B cell (primary cell): ENCODE data around the gene DSC1. TPM values are rescaled to one million over a fixed set of nuclear protein-coding genes. Genes with fewer than 3 reads are reported as not detected.

Source experiments
- ATAC-seq: fragments of 200-7000 bp; cut with Tn5 transposase; one replicate; pipeline ENCODE4 v1.10.0; 2021; ENCODE audit warnings: low read depth, mild to moderate bottlenecking, moderate number of reproducible peaks, moderate library complexity
- CTCF ChIA-PET: fragments of 350-600 bp; sonication (Branson Sonifier 250); formaldehyde crosslinking; loops from one replicate; lab custom pipeline; 2021; ENCODE audit warnings: antibody characterized with exemption, inconsistent platforms; lab: Charles Lee
- POLR2A ChIA-PET: fragments of 350-600 bp; sonication (Branson Sonifier 250); formaldehyde crosslinking; loops from one replicate; lab custom pipeline; 2021; ENCODE audit warnings: antibody characterized with exemption; lab: Charles Lee
- DNase-seq: peaks from one replicate; pipeline ENCODE4 v3.0.0; 2013
- H2AFZ ChIP-seq: 2 replicates; pipeline ENCODE4 v1.6.1; 2012; ENCODE audit warnings: mild to moderate bottlenecking, low read depth, low read length; ENCODE audit not compliant: insufficient read depth, poor library complexity, severe bottlenecking
- H3K27ac ChIP-seq, 2 donors: 1 replicate in 1 of 2; 2 replicates in 1 of 2; pipeline ENCODE4 v1.5.1; 2012 to 2013; ENCODE audit warnings: low read length in 2 of 2, mild to moderate bottlenecking in 2 of 2, moderate library complexity in 1 of 2
- H3K27me3 ChIP-seq, 4 experiments: fragments of 200-600 bp in 1 of 4; sonication (generic) in 1 of 4; replicated peaks in 1 of 4; 1 replicate in 2 of 4; 2 replicates in 2 of 4; pipeline versions ENCODE4 v1.6.1 to v1.7.0; 2013 to 2016; ENCODE audit warnings: low read length in 3 of 4, mild to moderate bottlenecking in 2 of 4, mixed read lengths in 1 of 4, moderate library complexity in 1 of 4; ENCODE audit not compliant: insufficient read depth in 4 of 4, control insufficient read depth in 3 of 4; ENCODE audit errors: control extremely low read depth in 1 of 4
- H3K36me3 ChIP-seq, 2 experiments: replicated peaks in 1 of 2; 1 replicate in 1 of 2; 2 replicates in 1 of 2; pipeline versions ENCODE4 v1.6.1 to v1.7.1; 2013; ENCODE audit warnings: low read length in 1 of 2; ENCODE audit not compliant: insufficient read depth in 2 of 2, control insufficient read depth in 1 of 2; ENCODE audit errors: control extremely low read depth in 1 of 2, extremely low read depth in 1 of 2
- H3K4me1 ChIP-seq, 2 donors: fragments of 200-600 bp in 1 of 2; sonication (generic) in 1 of 2; 1 replicate in 1 of 2; 2 replicates in 1 of 2; pipeline versions ENCODE4 v1.5.1 to v1.6.1; 2013 to 2017; ENCODE audit warnings: low read length in 2 of 2; ENCODE audit not compliant: control insufficient read depth in 2 of 2, insufficient read depth in 2 of 2
- H3K4me2 ChIP-seq: replicated peaks from 2 replicates; pipeline ENCODE3; 2012; ENCODE audit warnings: mild to moderate bottlenecking, low read depth, low read length; ENCODE audit not compliant: poor library complexity, severe bottlenecking
- H3K4me3 ChIP-seq, 5 experiments: fragments of 200-600 bp in 1 of 5; sonication (generic) in 1 of 5; 1 replicate in 3 of 5; 2 replicates in 2 of 5; pipeline versions ENCODE4 v1.5.1 to v1.7.0; 2011 to 2016; ENCODE audit warnings: low read length in 4 of 5, mild to moderate bottlenecking in 4 of 5, low read depth in 2 of 5, control low read depth in 1 of 5, moderate library complexity in 1 of 5; ENCODE audit not compliant: insufficient read depth in 1 of 5; ENCODE audit errors: control extremely low read depth in 1 of 5, extremely low read depth in 1 of 5
- H3K79me2 ChIP-seq: fragments of 200-600 bp; sonication (generic); one replicate; pipeline ENCODE4 v1.6.0; 2016; ENCODE audit warnings: low read length; ENCODE audit not compliant: control insufficient read depth, insufficient read depth
- H3K9ac ChIP-seq: fragments of 200-600 bp; sonication (generic); 2 replicates; pipeline ENCODE4 v1.6.1; 2017; ENCODE audit warnings: mild to moderate bottlenecking, low read length, moderate library complexity
- H3K9me3 ChIP-seq, 3 donors: one replicate each; pipeline versions ENCODE4 v1.6.1 to v1.7.1; 2013; ENCODE audit warnings: low read length in 2 of 3; ENCODE audit not compliant: control insufficient read depth in 2 of 3, insufficient read depth in 1 of 3; ENCODE audit errors: control extremely low read depth in 1 of 3
- H4K20me1 ChIP-seq: 2 replicates; pipeline ENCODE4 v1.6.0; 2012; ENCODE audit warnings: mild to moderate bottlenecking, low read length; ENCODE audit not compliant: insufficient read depth, control insufficient read depth, poor library complexity, severe bottlenecking
- H3K27ac Mint-ChIP-seq: one replicate; pipeline ENCODE4 v1.8.0; 2021; ENCODE audit warnings: mixed read lengths
- H3K27me3 Mint-ChIP-seq: one replicate; pipeline ENCODE4 v1.8.0; 2021; ENCODE audit warnings: mixed read lengths
- H3K4me1 Mint-ChIP-seq: one replicate; pipeline ENCODE4 v1.8.0; 2021; ENCODE audit warnings: mixed read lengths
- H3K4me3 Mint-ChIP-seq: one replicate; pipeline ENCODE4 v1.8.0; 2021; ENCODE audit warnings: mixed read lengths
- H3K9me3 Mint-ChIP-seq: one replicate; pipeline ENCODE4 v1.8.0; 2022; ENCODE audit warnings: mixed read lengths; ENCODE audit not compliant: insufficient read depth
- EZH2 ChIP-seq: IDR thresholded peaks from 2 replicates; pipeline ENCODE4 v1.6.1; 2012; ENCODE audit warnings: borderline replicate concordance, low read depth, mild to moderate bottlenecking, moderate library complexity, low read length; ENCODE audit not compliant: insufficient read depth, poor library complexity, severe bottlenecking
- WGBS: methylation state at CpG from one replicate; pipeline ENCODE4 v1.1.5; 2013; ENCODE audit warnings: missing lambda C conversion rate; ENCODE audit not compliant: insufficient coverage; 5-methylcytosine and 5-hydroxymethylcytosine counted together
- intact Hi-C: fragments of 100-400 bp; cut with micrococcal nuclease; formaldehyde crosslinking; loops from one replicate; pipeline ENCODE4 v1.10.0; 2022
- polyA plus RNA-seq: library from polyadenylated mRNA; depleted of rRNA; stranded (reverse); fragments of >200 nt; gene quantifications from 2 replicates; pipeline ENCODE4 v1.2.3, GENCODE V29; 2012
- total RNA-seq, 2 donors: library from RNA; stranded (reverse); fragments of 120-200 nt in 1 of 2; gene quantifications; 1 replicate in 1 of 2; 2 replicates in 1 of 2; pipeline versions ENCODE4 v1.2.3 to v1.2.4, GENCODE V29; 2013 to 2022
- TF ChIP-seq, protein P1 (sequence below): fragments of 200-600 bp; IDR thresholded peaks from one replicate; pipeline ENCODE4 v1.8.0; 2022; ENCODE audit warnings: antibody characterized with exemption, mild to moderate bottlenecking

The DSC1 gene
- total and polyA plus RNA-seq, 2 donors (not counting 1 experiment from before 2014, with no cell fraction given): not detected

DNA sequence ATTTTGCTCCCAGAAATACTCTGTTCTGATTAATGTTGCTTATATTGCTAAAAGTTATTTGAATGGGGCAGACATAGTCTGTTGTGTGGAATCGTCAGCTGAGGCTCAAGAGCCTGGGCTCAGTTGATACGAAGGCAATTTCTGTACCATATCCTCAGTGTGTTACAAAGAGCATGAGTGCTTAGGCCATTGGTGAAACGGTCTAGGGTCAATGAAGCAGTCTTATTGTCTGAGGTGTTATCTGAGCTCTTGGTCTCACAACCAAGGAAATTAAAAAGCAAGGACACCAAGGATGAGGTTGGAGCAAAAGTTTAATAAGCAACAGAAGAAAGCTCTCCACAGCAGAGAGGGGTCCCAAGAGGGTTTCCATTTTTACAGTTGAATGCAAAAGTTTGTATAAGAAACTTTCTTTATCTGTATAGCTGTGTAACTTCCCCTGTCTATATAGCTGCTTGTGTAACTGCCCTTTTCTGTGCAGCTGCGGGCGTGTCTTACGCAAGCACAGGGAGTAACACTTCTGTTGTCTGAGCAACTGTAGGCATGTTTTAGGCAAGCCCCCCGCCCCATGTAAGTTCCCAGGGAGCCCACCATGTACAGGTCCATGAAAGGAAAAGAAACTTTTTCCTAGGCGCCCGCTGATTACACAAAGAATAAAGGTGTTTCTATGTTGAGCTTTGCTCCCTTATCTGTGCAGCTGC, 40.6 kb upstream of the DSC1 start:
- Histone ChIP-seq H3K36me3 (no peaks in the 10 kb centered on the region), H3K4me1 (no peaks in the 10 kb centered on the region), H3K79me2 (no peaks in the 10 kb centered on the region), H4K20me1 (no peaks in the 10 kb centered on the region), H3K9ac (no peak overlapping the region), H3K9me3 (no peaks in the 10 kb centered on the region), H3K4me3 (no peak overlapping the region), H3K27ac (no peak overlapping the region), H2AFZ (no peak overlapping the region), H3K4me2 (no peak overlapping the region), H3K27me3 (no peaks in the 10 kb centered on the region)
- DNase-seq: no peak
- no peaks in the 10 kb centered on the region for H3K27me3 Mint-ChIP-seq
- ATAC-seq: no peak
- intact Hi-C loops: no loop called here
- 47% methylated on average over 8 of the region's 9 CpGs for WGBS
- ChIA-PET POLR2A (no interaction called here), CTCF (no interaction called here)
- TF ChIP-seq, protein P1, sequence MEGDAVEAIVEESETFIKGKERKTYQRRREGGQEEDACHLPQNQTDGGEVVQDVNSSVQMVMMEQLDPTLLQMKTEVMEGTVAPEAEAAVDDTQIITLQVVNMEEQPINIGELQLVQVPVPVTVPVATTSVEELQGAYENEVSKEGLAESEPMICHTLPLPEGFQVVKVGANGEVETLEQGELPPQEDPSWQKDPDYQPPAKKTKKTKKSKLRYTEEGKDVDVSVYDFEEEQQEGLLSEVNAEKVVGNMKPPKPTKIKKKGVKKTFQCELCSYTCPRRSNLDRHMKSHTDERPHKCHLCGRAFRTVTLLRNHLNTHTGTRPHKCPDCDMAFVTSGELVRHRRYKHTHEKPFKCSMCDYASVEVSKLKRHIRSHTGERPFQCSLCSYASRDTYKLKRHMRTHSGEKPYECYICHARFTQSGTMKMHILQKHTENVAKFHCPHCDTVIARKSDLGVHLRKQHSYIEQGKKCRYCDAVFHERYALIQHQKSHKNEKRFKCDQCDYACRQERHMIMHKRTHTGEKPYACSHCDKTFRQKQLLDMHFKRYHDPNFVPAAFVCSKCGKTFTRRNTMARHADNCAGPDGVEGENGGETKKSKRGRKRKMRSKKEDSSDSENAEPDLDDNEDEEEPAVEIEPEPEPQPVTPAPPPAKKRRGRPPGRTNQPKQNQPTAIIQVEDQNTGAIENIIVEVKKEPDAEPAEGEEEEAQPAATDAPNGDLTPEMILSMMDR: no peak
- TF ChIP-seq EZH2: no peak
- no peak overlapping the region for H3K27ac Mint-ChIP-seq
- no peak overlapping the region for H3K4me3 Mint-ChIP-seq
- H3K9me3 Mint-ChIP-seq: no peaks in the 10 kb centered on the region
- no peaks in the 10 kb centered on the region for H3K4me1 Mint-ChIP-seq

DNA sequence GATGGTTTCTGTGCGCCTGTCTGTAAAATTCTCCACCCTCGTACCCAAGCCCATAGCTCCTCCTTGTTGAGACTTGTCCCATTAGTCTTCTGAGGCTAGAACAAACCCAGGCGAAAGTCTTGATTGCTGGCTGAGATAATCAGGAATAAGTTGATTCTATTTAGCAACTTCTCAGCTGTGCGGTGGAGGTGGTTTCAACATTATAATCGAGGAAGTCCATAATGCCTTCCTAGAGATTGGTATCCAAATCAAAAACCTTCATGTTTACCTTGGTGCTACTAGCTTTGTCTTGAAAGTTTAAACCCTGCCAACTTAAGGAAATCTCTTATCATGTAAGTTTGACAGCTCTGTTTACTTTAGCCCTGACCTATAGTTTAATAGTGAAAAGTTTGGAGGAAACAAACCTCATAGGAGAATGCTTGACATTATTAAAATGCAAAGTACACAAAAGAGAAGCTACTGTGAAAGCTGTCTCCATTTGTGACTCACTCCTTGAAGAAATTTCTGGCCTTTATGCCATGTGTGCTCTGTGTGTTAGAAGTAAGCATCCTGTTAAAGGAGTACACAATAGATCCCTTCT, 36.6 kb upstream of the DSC1 start:
- Histone ChIP-seq H3K79me2 (no peaks in the 10 kb centered on the region), H3K27me3 (no peaks in the 10 kb centered on the region), H3K4me2 (no peak overlapping the region), H3K4me1 (no peaks in the 10 kb centered on the region), H3K9ac (no peak overlapping the region), H3K27ac (no peak overlapping the region), H3K9me3 (no peaks in the 10 kb centered on the region), H3K36me3 (no peaks in the 10 kb centered on the region), H2AFZ (no peak overlapping the region), H4K20me1 (no peaks in the 10 kb centered on the region), H3K4me3 (no peak overlapping the region)
- no peaks in the 10 kb centered on the region for H3K9me3 Mint-ChIP-seq
- no peak for ATAC-seq
- no peaks in the 10 kb centered on the region for H3K4me1 Mint-ChIP-seq
- ChIA-PET POLR2A (no interaction called here), CTCF (no interaction called here)
- no peak overlapping the region for H3K27ac Mint-ChIP-seq
- intact Hi-C loops: no loop called here
- WGBS: 100% methylated on average over 1 of the region's 5 CpGs
- H3K27me3 Mint-ChIP-seq: no peaks in the 10 kb centered on the region
- H3K4me3 Mint-ChIP-seq: no peak overlapping the region
- TF ChIP-seq EZH2: no peak
- TF ChIP-seq, protein P1: no peak
- no peak for DNase-seq
